ENCODE measurements around the gene FCHO2.
"Not testable (repeated sequence)": the region's sequence is repeated elsewhere in the genome, so short reads cannot be mapped to it uniquely, and the experiment has no call there.

- TF ChIP-seq, protein P1, sequence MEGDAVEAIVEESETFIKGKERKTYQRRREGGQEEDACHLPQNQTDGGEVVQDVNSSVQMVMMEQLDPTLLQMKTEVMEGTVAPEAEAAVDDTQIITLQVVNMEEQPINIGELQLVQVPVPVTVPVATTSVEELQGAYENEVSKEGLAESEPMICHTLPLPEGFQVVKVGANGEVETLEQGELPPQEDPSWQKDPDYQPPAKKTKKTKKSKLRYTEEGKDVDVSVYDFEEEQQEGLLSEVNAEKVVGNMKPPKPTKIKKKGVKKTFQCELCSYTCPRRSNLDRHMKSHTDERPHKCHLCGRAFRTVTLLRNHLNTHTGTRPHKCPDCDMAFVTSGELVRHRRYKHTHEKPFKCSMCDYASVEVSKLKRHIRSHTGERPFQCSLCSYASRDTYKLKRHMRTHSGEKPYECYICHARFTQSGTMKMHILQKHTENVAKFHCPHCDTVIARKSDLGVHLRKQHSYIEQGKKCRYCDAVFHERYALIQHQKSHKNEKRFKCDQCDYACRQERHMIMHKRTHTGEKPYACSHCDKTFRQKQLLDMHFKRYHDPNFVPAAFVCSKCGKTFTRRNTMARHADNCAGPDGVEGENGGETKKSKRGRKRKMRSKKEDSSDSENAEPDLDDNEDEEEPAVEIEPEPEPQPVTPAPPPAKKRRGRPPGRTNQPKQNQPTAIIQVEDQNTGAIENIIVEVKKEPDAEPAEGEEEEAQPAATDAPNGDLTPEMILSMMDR (IDR thresholded peaks at IDR 0.05; ENCODE audit: low read depth, low read length), result not testable (repeated sequence)
- TF ChIP-seq EZH2phosphoT487 (IDR thresholded peaks at IDR 0.05; ENCODE audit: low read depth), result not testable (repeated sequence)
Measured at GRCh38 chr5:72934953-72935725, 20.7 kb upstream of the FCHO2 start.
